HG02852 (cell line): ENCODE measurements around the gene KCNIP3.
"Not testable (repeated sequence)": the region's sequence is repeated elsewhere in the genome, so short reads cannot be mapped to it uniquely, and the experiment has no call there.

ENCODE experiments used
- ATAC-seq: cut with Tn5 transposase; IDR thresholded peaks from one replicate; pipeline ENCODE4 v1.9.1; 2021; ENCODE audit warnings: mild to moderate bottlenecking, moderate library complexity; ENCODE audit not compliant: unreplicated experiment

Gene KCNIP3

DNA sequence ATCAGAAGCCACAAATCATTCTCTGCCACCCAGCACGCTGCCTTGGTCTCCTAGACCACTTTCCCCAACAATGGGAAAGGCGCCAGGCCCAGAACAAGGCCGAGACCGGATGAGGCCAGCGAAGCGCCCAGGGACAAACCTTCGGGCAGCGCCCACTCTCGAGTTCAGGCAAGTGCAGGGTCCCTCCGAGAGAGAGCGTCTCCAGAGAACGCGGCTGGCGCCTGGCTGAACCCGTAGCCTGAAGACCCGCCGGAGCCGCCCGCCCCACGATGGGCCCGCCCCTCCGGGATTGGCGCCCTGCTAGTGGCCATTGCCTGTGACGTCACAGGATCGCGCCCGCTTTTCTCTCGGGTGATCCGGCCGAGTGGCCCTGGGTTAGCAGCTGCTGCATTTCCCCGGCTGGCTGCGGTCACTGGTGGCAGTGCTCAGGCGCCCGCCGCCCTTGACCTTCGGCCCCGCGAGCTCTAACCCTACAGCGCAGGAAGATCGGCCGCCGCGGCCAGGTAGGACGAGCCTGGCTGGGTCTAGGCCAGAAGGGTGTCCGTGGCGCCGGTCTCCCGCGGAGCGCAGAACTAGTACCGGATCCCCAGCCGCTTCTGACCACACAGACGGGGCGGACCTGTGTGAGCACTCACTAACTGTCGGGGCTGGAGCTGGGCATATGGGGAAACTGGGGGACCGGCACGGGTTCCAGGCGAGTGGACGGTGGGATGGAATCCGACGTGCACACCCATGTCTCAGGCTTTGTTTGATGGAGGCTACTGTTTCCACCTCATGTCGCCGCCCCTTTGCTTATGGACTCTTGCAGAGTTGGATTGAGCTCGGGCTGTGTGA, 105.4 kb downstream of the KCNIP3 start, which contains the start of gene FAHD2A:
TSS of gene FAHD2A (plus strand) at position 339 of the 834 bp plus-strand sequence. CDS start 2,851 bp downstream, outside the sequence.
- ATAC-seq, result peak; percentile 93

- ATAC-seq, result peak; percentile 34
These were observed 106.1 kb downstream of the KCNIP3 start for GRCh38 chr2:95403204-95403721.

GRCh38 chr2:95403824-95404223, 106.7 kb downstream of the KCNIP3 start:
- ATAC-seq, result not testable (repeated sequence)

- ATAC-seq, result not testable (repeated sequence)
These were observed 107.5 kb downstream of the KCNIP3 start for GRCh38 chr2:95404676-95405075.

GRCh38 chr2:95411239-95411638, 114.1 kb downstream of the KCNIP3 start:
- not testable (repeated sequence) for ATAC-seq

DNA sequence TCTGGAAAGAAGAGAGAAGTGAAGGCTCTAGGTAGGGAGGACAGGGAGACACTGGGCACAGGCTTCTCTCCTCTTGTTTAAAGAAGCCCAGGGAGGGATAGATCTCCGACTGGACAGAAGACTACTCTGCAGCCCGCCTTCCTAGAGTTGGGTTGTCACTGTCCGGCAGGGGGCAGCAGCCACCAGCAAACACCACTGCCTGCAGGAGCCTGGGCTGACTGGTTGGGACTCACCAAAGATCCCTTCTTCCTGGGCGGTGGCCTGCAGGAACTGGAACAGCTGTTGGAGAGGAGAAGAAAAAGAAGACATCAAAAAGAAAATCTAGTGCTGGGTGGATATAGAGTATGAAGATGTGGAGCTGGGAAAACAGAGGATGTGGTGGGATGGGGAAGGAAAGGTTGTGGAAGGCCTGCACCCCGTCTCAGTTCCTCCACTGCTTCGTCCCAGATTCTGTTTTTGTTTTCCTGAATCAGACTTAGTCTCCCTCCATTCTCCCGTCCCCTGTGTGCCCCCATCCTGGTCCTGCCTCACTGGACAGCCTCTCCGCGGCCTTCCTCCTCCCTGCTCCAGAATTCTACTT, 117.0 kb downstream of the KCNIP3 start:
- peak; percentile 88 for ATAC-seq

GRCh38 chr2:95415138-95415537, 118.0 kb downstream of the KCNIP3 start:
- ATAC-seq, result not testable (repeated sequence)

DNA sequence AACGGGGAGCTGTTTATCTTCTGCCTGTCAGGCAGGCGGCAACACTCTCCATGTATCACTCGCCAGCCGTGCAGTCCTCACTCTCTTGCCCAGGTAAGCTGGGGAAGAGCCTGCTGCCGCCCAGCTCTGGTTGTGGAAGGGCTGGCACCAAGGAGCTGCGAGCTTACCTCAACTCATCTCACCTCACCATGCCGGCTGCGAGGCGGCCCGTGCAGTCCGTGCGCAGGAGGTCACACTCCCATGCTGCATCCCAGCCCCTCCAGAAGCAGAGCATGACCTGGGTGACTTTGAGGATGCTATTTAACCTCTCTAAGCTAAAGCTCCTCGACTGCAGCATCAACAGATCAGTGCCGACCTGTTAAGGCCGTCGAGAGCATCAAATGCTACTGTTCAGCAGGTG, 118.4 kb downstream of the KCNIP3 start:
- ATAC-seq, result not testable (repeated sequence)

DNA sequence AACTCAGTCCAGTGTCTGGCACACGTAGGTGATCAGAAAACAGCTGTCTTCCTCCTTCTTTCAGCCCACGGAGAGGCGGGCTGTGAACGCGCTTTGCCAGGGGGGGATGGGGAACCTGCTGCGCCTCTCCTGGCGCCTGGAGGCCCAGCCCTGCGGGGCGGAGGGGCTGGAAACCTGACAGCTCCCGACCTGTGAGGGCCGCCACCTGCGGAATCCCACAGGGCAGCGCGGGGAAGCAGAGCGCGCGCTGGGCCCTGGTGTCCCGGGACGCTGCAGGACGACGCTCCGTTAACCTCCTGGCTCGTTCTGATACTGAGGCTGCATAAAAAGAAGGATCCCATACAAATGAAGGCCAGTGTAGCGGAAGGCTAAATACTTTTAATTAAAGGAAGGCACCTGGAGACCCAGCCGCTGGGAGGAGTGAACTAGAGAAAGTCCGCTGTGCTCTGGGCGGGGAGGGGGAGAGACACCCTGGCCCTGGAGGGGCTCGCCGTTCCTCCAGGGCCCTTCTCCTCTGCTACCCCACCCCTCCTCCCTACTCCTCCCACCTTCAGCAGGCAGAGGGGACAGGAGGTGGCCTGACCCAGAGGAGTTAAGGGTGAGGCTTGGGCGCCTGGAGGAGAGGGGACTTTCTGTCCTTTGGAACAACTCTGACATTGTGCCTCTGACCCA, 130.2 kb downstream of the KCNIP3 start:
- not testable (repeated sequence) for ATAC-seq

- ATAC-seq, result not testable (repeated sequence)
These were observed 132.8 kb downstream of the KCNIP3 start for GRCh38 chr2:95429748-95430467.

DNA sequence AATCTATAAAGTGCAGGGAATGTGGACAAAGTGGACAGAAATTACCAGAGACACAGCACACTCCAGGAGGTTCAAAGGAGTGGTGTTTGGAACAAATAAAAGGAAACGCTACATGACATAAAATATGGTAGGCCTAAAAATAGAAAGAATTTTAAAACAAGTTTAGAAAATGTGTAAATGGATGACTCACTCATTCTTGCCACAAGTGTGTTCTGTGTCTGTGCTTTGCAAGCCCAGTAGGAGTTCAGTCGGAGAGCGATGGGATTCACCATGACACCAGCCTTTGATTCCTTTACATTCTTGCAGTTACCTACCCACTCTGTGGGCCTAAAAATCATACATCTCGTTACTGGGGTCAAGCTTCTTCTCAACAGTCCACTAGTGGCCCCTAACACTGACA, 136.2 kb downstream of the KCNIP3 start:
- not testable (repeated sequence) for ATAC-seq

- ATAC-seq, result not testable (repeated sequence)
These were observed 136.8 kb downstream of the KCNIP3 start for GRCh38 chr2:95433973-95434372.

GRCh38 chr2:95434507-95435076, 137.4 kb downstream of the KCNIP3 start:
- ATAC-seq, result not testable (repeated sequence)

DNA sequence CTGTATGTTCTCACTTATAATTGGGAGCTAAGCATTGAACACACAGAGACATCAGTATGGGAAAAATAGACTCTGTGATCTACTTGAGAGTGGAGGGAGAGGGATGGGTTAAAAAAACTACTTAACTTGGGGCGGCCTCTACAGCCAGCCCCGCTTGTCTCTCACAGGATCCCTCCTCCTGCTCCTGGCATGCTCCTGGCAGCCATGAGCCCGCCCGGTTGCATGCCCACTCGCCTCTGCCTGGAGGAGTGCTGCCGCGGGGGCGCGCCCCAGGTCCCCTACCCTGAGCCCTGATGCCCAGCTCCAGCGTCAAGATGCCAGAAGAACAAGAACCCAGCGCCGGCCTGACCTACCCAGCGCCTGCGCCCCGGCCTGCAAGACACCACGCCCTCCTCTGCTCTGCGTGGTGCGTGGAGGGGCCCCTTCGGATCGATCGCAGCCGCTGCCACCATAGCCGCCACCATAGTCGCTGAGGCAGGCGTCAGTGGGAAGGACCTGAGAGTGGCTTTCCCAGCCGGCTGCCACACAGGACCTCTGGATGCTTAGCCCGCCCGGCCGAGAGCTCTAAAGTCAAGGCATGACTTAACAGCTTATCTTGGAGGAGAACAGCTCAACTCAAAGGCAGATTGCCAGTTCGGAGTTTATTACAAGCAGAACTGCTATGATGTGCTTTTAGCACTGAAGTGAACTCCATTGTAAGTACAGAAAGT, 138.2 kb downstream of the KCNIP3 start:
- ATAC-seq, result not testable (repeated sequence)
